NCI-H2196 (cell line): Measurements from ENCODE around the gene HIP1.
"Not testable (repeated sequence)": the region's sequence is repeated elsewhere in the genome, so short reads cannot be mapped to it uniquely, and the experiment has no call there.

Source experiments
- DNase-seq: peaks from one replicate; lab custom pipeline; 2025; ENCODE audit not compliant: unreplicated experiment; lab: John Stamatoyannopoulos, UW

The HIP1 gene

DNA sequence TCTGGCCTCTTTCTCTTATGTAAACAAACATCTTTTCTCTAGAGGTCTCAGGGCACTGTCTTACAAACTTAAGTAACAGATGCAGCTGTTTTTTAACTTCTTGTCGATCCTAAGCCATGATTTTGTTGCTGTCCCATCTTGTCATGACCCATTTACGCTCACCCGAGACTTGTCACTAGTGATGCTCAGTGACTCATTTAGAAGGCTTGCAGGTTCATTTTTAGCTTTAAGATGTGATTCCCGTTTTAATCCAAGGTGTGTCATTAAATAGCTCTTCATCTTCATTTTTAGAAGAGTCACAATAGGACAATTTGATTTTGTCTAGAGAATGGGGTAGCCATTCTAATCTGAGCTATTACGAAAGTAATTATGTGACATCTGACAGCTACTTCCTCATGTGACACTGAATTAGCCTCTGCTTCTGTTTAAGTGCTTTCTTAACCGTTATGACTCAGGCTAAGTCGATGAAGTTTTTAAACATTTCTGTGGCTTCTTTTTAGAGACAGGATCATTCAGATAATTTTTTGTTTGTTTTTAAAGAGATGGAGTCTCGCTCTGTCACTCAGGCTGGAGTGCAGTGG, 203.9 kb downstream of the HIP1 start:
- DNase-seq, result no peak

DNA sequence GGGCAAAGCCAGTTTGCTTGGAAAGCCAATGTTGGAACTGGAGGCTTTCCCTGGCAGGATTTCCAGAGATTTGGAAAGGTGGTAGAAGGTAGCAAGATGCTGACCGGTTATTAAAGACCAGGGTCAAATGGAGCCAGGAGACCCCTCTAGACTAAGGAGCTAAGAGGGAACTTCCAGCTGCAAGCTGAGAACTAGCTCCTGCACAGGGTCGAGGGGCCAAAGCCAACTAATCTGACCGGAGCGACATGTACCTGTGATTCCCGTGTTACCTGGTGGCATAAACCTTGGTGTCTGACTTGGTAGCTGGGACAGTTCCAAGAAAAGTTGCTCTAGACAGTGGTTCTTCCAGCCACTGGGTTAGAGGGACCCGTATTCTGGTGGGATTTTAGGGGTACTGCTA, 204.8 kb downstream of the HIP1 start:
- DNase-seq, result no peak

DNA sequence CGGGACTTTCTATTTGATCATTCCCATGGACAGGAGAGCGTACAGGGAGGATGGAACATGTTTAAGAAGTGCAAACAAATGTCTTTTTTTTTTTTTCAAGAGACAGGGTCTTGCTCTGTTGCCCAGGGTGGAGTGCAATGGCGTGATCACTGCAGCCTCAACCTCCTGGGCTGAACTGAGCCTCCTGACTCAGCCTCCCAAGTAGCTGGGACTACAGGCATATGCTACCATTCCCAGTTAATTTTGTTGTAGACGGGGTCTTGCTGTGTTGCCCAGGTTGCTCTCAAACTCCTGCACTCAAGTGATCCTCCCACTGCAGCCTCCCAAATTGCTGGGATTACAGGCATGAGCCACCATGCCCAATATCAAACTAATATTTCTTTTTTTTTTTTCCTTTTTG, 206.1 kb downstream of the HIP1 start:
- no peak for DNase-seq

DNA sequence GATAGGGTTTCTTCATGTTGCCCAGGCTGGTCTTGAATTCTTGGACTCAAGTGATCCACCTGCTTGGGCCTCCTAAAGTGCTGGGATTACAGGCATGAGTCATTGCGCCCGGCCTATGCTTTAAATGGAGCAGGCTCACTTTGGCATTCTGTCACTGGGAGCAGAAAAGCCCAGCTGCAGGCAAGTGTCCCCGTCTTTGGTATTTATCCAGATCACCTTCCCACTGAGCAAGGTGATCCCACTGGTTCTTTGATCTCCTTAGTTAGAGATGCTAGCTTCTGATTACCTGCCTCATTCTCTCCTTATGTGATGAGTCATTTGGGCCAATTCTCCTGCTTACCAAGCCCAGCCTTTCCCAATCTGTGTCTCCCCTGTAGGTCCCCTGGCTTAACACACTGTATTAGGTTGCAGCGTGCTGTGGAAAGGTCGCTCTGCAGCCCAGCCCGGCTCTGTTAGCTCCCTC, 207.4 kb downstream of the HIP1 start:
- DNase-seq, result peak; percentile 26

DNA sequence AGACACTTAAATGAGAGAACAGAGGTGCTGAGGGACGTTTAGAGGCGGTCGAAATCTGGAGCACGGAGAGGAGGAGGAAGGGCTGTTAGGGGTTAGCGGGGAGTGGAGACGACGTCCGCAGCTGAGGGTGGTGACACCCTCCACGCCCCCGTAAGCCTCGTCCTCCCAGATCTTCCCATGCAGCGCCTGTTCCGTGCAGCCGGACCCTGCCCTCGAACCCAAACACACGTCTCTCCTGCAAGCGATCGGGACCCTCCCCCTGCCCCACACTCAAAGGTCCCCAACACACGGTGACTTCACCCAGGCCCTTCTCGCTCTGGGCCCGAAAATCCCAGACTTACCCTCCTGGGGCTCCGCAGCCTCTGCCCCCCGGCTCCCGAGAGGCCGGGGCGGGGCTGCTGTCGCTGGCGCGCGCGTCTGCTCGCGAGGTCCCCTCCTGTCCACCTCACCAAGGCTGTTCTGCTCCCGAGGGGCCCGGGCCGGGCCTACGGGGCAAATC, 211.5 kb downstream of the HIP1 start:
- not testable (repeated sequence) for DNase-seq

DNA sequence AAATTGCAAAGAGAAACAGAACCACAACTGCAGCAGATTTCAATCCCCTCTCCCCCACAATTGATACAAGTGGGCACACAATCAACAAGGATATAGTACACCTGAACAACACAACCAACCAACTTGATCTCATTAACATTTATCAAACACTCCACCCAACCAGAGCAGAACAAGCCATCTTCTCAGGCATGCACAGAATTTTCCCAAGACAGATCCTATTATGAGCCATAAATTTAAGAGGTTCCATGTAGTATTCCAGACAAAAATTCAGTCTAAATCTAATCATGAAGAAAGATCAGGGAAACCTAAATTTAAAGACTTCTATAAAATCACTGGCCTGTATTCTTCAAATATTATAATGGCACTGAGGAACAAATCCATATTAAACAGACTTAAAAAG, 217.0 kb downstream of the HIP1 start:
- DNase-seq, result not testable (repeated sequence)

DNA sequence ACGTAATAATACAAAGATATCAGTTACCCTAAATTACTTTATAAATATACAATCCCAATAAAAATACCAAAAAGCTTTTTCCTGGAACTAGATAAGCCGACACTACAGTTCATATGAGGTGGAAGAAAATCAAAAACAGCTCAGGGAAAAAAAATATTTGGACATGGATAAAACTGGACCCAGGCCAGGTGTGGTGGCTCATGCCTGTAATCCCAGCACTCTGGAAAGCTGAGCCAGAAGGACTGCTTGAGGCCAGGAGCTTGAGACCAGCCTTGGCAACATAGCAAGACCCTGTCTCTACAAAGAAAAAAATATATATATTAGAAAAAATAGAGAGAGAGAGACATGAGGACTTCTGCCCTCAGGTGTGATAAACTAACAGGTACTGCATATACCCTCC, 219.9 kb downstream of the HIP1 start:
- DNase-seq, result not testable (repeated sequence)

DNA sequence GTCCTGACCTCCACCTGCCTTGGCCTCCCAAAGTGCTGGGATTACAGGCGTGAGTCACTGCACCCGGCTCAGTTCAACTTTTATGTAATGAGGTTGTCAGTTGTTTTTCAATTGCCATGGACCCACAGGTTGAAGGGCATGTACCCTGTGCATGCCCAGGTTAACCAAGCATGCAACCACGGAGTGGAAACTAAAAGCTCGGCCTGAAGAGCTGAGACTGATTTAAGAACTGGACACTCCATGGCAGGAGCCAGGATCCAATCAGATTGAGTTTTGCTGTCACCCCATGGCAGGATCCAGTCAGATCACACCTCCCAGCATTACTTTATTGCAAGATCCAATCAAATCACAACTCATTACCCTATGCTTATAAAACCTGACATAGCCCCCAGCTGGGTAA, 229.7 kb downstream of the HIP1 start:
- not testable (repeated sequence) for DNase-seq

DNA sequence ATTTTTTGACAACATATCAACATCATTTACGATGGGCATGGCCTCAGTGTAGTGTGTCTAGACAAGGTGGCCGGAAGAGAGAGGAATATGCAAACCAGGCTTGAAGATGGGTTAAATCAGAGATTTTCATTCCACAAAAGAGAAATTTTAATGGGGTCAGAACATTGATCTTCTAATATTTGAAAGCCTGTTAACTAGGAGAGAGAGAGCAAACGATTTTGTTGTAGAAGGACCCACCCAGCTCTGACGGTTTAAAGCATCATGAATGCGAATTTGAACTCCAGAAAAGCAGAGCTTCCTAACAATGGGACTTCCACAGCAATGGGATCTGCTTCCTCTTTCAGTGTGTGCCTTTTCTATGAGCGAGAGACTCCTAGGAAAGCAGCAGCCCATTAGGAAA, 246.7 kb downstream of the HIP1 start, which contains the start of gene SPDYE5:
Gene SPDYE5, plus strand, starts transcription at position 301 of the 400 bp plus-strand sequence. CDS start 1,728 bp downstream, outside the sequence.
- DNase-seq, result not testable (repeated sequence)

DNA sequence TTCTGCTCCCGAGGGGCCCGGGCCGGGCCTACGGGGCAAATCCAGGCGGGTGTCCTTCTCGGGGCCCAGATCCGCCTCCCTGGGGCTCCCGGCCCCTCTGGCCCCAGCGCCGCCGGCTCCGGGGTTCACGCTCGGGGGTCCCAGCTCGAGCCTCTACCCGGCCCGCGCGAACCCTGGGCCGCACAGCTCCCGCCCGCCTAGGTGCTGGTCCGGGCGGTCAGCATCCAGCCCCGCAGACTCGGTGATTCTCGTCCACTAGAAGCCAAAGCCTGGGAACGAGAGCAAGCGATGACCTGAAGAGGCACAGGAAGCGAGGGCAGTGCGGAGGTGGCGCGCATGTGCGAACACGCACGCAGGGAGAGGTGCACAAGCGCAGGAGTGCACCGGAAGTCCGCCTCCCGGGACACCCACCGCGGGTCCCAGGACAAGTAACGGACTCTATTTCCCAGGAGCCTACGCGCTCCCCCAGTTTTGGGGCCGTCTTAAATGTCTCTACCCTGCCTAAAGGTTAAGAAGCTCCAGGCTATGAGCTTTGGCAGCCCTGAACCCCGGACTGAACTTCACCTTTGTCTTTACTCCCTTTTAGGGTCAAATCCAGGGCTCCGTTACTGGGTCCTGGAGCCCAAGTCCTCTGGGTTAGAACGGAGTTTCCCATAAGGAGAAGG, 252.6 kb downstream of the HIP1 start, which contains the start of gene POM121C:
Gene POM121C, minus strand, starts transcription at position 321 of the 665 bp plus-strand sequence. CDS start 44,803 bp downstream, outside the sequence.
- peak; percentile 83 for DNase-seq

DNA sequence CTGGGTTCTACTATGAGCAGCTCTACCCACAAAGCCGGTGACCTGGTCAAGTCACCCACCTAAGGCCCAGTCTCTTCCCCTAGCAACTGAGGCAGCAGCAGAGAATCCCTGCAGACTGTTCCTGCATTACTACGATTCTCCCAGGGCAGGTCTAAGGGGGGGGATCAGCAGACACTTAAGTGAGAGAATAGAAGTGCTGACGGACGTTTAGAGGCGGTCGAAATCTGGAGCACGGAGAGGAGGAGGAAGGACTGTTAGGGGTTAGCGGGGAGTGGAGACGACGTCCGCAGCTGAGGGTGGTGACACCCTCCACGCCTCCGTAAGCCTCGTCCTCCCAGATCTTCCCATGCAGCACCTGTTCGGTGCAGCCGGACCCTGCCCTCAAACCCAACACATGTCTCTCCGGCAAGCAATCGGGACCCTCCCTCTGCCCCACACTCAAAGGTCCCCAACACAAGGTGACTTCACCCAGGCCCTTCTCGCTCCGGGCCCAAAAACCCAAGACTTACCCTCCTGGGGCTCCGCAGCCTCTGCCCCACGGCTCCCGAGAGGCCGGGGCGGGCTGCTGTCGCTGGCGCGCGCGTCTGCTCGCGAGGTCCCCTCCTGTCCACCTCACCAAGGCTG, 253.3 kb downstream of the HIP1 start:
- DNase-seq, result not testable (repeated sequence)
